Peyer's patch (tissue), 4 donors: ENCODE measurements around the gene KDM1B. TPM values are rescaled to one million over a fixed set of nuclear protein-coding genes. Genes with fewer than 3 reads are reported as not detected.

Source experiments
- DNase-seq, 3 donors: peaks; one replicate each; pipeline ENCODE4 v3.0.0-alpha.2; 2017 to 2019
- H3K27ac ChIP-seq, 4 donors: fragments of 200-600 bp; sonication (generic); one replicate each; pipeline ENCODE4 v1.5.1; 2016 to 2019
- H3K27me3 ChIP-seq, 2 donors: fragments of 200-600 bp; sonication (generic); one replicate each; pipeline ENCODE4 v1.5.1; 2019
- H3K36me3 ChIP-seq, 3 donors: fragments of 200-600 bp; sonication (generic); one replicate each; pipeline ENCODE4 v1.5.1; 2016 to 2019
- H3K4me1 ChIP-seq, 4 donors: fragments of 200-600 bp; sonication (generic); one replicate each; pipeline ENCODE4 v1.5.1; 2016 to 2019
- H3K4me3 ChIP-seq, 4 donors: fragments of 200-600 bp; sonication (generic); 1 replicate in 3 of 4; 2 replicates in 1 of 4; pipeline ENCODE4 v1.5.1; 2016 to 2019; ENCODE audit warnings: mild to moderate bottlenecking in 1 of 4
- H3K9me3 ChIP-seq, 4 donors: fragments of 200-600 bp; sonication (generic); one replicate each; pipeline ENCODE4 v1.5.1; 2016 to 2019; ENCODE audit warnings: mild to moderate bottlenecking in 1 of 4
- CTCF ChIP-seq, 6 experiments: fragments of 450-650 bp in 4 of 6; fragments of 200-600 bp in 2 of 6; sonication (generic) in 1 of 6; IDR thresholded peaks; one replicate each; pipeline ENCODE4 v1.5.1; 2017 to 2019; ENCODE audit warnings: antibody characterized with exemption in 6 of 6, mild to moderate bottlenecking in 3 of 6, moderate library complexity in 1 of 6
- POLR2A ChIP-seq, 2 donors: fragments of 450-650 bp; IDR thresholded peaks; one replicate each; pipeline ENCODE4 v1.5.1; 2017; ENCODE audit warnings: antibody characterized with exemption in 2 of 2, mild to moderate bottlenecking in 2 of 2, moderate library complexity in 2 of 2
- total RNA-seq, 4 donors: library from RNA; depleted of rRNA; stranded (reverse); fragments of >200 nt; gene quantifications; one replicate each; pipeline ENCODE4 v1.1.0, GENCODE V29; 2016

Gene KDM1B
- total RNA-seq, 4 donors from 2014 or later, result 15.1 to 22.1 (median 19.1) TPM

- no peaks in the 10 kb centered on the region for H3K9me3 ChIP-seq
- no peak for TF ChIP-seq CTCF (IDR thresholded peaks at IDR 0.05)
- no peak for TF ChIP-seq POLR2A (IDR thresholded peaks at IDR 0.05)
These were observed 28.5 kb downstream of the KDM1B start for GRCh38 chr6:18183766-18184165.

GRCh38 chr6:18185624-18186023 is 30.4 kb downstream of the KDM1B start:
- Histone ChIP-seq H3K4me1 (no peaks in the 10 kb centered on the region), H3K36me3 (peaks cover 0 to 6% (median 0%) of the 10 kb centered on the region in 3 donors), H3K27me3 (no peaks in the 10 kb centered on the region), H3K9me3 (no peaks in the 10 kb centered on the region), H3K4me3 (no peak overlapping the region), H3K27ac (no peak overlapping the region)
- no peak for TF ChIP-seq CTCF (IDR thresholded peaks at IDR 0.05)
- TF ChIP-seq POLR2A (IDR thresholded peaks at IDR 0.05), result no peak
- no peak for DNase-seq

More at GRCh38 chr6:18183766-18184165, 28.5 kb downstream of the KDM1B start:
- H3K4me1 ChIP-seq, result no peaks in the 10 kb centered on the region
- no peak overlapping the region for H3K4me3 ChIP-seq
- H3K27me3 ChIP-seq, result no peaks in the 10 kb centered on the region
- H3K27ac ChIP-seq, result no peak overlapping the region
- DNase-seq, result no peak
- H3K36me3 ChIP-seq, result peaks cover 0 to 6% (median 0%) of the 10 kb centered on the region in 3 donors

GRCh38 chr6:18186033-18186432 is 30.8 kb downstream of the KDM1B start:
- Histone ChIP-seq H3K27me3 (no peaks in the 10 kb centered on the region), H3K4me1 (no peaks in the 10 kb centered on the region), H3K36me3 (peaks cover 0 to 7% (median 0%) of the 10 kb centered on the region in 3 donors), H3K9me3 (no peaks in the 10 kb centered on the region), H3K27ac (no peak overlapping the region), H3K4me3 (no peak overlapping the region)
- no peak for DNase-seq
- no peak for TF ChIP-seq POLR2A (IDR thresholded peaks at IDR 0.05)
- no peak for TF ChIP-seq CTCF (IDR thresholded peaks at IDR 0.05)

GRCh38 chr6:18186540-18187250 is 31.5 kb downstream of the KDM1B start:
- TF ChIP-seq POLR2A (IDR thresholded peaks at IDR 0.05) (no peak), CTCF (IDR thresholded peaks at IDR 0.05) (no peak)
- Histone ChIP-seq H3K4me1 (no peaks in the 10 kb centered on the region), H3K27me3 (no peaks in the 10 kb centered on the region), H3K9me3 (no peaks in the 10 kb centered on the region), H3K36me3 (peaks cover 0 to 13% (median 0%) of the 10 kb centered on the region in 3 donors), H3K27ac (no peak overlapping the region), H3K4me3 (no peak overlapping the region)
- no peak for DNase-seq

GRCh38 chr6:18187701-18188100 is 32.5 kb downstream of the KDM1B start:
- TF ChIP-seq POLR2A (IDR thresholded peaks at IDR 0.05) (no peak), CTCF (IDR thresholded peaks at IDR 0.05) (no peak)
- H3K9me3 ChIP-seq, result no peaks in the 10 kb centered on the region
- H3K4me1 ChIP-seq, result no peaks in the 10 kb centered on the region
- no peaks in the 10 kb centered on the region for H3K27me3 ChIP-seq
- no peak overlapping the region for H3K27ac ChIP-seq
- H3K4me3 ChIP-seq, result no peak overlapping the region
- peaks cover 0 to 16% (median 0%) of the 10 kb centered on the region in 3 donors for H3K36me3 ChIP-seq
- DNase-seq, result no peak
